Brain microvascular endothelial cell (primary cell): ENCODE data around the gene TLE3.

Source experiments
- DNase-seq: peaks from one replicate; pipeline ENCODE4 v3.0.0-alpha.2; 2020
- H3K27ac ChIP-seq: fragments of 250-450 bp; sonication (Bioruptor Pico); 2 replicates; pipeline ENCODE4 v1.5.1; 2020; ENCODE audit warnings: mild to moderate bottlenecking, moderate library complexity
- H3K27me3 ChIP-seq: fragments of 250-450 bp; sonication (Bioruptor Pico); replicated peaks from 2 replicates; pipeline ENCODE4 v1.5.1; 2020; ENCODE audit warnings: mild to moderate bottlenecking
- H3K36me3 ChIP-seq: fragments of 250-450 bp; sonication (Bioruptor Pico); replicated peaks from 2 replicates; pipeline ENCODE4 v1.5.1; 2020; ENCODE audit warnings: mild to moderate bottlenecking
- H3K4me3 ChIP-seq: 2 replicates; pipeline ENCODE4 v1.5.1; 2011; ENCODE audit warnings: low read depth, mild to moderate bottlenecking, control low read depth, low read length, moderate library complexity
- in situ Hi-C: cut with HindIII; loops from 2 replicates; pipeline ENCODE4 v1.10.0; 2017; ENCODE audit warnings: low sequenced_read_pairs, low pct_ligation_motif_present
- TF ChIP-seq, protein P1 (sequence below): IDR thresholded peaks from 2 replicates; pipeline ENCODE4 v1.5.1; 2011; ENCODE audit warnings: low read depth, mild to moderate bottlenecking, moderate library complexity, low read length, control low read depth, inconsistent platforms; ENCODE audit errors: missing control alignments

TLE3 gene

DNA sequence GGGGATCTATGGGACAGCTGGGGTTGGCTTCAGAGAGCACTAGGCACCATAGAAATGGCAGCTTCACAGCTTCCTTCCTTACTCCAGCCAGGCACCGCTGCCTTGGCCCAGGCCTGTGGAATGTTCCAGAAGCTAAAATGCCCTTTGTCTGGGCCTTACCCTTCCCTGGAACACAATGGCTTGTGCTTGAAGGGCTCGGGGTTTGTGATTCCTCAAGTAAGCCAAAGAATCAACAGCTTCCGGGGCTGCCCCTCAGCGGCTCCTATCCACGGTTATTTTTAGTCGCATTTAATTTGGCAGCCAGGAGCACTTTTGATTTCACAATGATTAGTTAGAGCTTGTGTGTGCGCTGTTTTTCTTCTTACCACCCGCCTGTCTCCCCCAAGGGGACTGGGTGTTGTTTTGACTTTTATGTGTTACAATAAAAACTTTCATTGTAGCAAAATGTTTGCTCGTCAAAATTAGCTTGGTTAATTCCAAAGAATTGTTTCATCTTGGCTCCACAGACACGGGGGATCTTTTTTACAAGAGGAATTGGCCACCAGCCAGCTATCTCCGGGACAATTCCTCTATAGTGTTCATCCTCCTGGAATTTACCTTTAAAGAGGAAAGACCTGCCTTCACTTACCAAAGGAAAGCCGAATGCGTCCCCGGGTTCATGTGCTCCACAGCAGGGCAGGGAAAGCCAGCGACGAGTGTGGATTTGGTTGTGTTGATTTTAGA lies 73.8 kb downstream of the TLE3 start:
- peak; percentile 49 for DNase-seq
- in situ Hi-C loops: no loop called here
- Histone ChIP-seq H3K27me3 (peaks cover 3% of the 10 kb centered on the region), H3K36me3 (no peaks in the 10 kb centered on the region), H3K27ac (no peak overlapping the region), H3K4me3 (no peak overlapping the region)
- TF ChIP-seq, protein P1, sequence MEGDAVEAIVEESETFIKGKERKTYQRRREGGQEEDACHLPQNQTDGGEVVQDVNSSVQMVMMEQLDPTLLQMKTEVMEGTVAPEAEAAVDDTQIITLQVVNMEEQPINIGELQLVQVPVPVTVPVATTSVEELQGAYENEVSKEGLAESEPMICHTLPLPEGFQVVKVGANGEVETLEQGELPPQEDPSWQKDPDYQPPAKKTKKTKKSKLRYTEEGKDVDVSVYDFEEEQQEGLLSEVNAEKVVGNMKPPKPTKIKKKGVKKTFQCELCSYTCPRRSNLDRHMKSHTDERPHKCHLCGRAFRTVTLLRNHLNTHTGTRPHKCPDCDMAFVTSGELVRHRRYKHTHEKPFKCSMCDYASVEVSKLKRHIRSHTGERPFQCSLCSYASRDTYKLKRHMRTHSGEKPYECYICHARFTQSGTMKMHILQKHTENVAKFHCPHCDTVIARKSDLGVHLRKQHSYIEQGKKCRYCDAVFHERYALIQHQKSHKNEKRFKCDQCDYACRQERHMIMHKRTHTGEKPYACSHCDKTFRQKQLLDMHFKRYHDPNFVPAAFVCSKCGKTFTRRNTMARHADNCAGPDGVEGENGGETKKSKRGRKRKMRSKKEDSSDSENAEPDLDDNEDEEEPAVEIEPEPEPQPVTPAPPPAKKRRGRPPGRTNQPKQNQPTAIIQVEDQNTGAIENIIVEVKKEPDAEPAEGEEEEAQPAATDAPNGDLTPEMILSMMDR: no peak

DNA sequence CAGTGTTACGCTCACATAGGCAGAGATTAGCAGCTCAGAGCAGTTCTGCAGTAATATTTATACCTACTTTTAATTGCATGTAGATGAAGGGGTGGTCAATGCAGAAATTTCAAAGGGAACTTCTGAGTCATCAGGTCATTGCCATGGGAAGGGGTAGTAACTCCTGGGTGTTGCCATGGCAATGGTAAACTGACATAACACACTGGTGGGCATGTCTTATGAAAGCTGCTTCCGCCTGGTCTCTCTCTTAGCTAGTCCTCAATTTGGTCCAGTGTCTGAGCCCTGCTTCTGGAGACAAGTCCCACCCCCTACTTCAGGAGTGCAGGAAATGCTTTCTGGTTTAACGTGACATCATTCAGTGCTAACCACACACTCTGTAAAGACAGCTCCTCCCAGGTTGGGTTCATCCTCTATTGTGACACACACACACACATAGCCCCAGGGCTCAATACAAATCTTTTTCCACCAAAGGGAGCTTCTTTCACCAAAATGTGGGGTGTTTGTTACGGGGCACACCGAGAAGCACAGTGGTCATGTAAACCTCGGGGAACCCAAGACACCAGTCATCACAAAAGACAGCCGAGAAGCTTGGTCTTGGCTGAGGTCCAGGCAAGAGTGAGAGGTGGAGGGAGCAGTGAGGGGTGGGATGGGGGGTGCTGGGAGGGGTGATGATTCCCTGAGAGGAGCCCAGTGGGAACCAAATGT lies 74.5 kb downstream of the TLE3 start:
- peak; percentile 76 for DNase-seq
- no peak overlapping the region for H3K27ac ChIP-seq
- in situ Hi-C loops: no loop called here
- no peaks in the 10 kb centered on the region for H3K27me3 ChIP-seq
- TF ChIP-seq, protein P1: no peak
- H3K4me3 ChIP-seq: no peak overlapping the region
- no peaks in the 10 kb centered on the region for H3K36me3 ChIP-seq

DNA sequence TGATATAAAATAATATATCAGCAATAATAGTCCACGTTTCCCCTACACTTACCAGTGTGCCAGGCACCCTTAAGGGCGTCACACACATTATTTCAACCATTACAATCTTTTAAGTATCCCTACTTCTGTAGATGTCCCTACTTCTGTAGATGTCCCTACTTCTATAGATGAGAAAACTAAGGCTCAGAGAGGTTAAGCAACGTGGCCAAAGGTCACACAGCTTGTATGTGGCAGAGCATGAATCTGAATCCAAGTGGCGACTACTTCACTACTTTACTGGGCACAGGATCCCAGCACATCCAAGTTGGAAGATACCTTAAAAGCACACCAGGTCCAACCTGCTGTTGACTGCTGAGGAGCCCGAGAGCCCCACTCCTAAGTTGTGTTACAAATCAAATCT lies 77.5 kb downstream of the TLE3 start:
- Histone ChIP-seq H3K36me3 (no peaks in the 10 kb centered on the region), H3K27me3 (peaks cover 5% of the 10 kb centered on the region), H3K4me3 (no peak overlapping the region), H3K27ac (no peak overlapping the region)
- TF ChIP-seq, protein P1: no peak
- in situ Hi-C loops: no loop called here
- DNase-seq: no peak

DNA sequence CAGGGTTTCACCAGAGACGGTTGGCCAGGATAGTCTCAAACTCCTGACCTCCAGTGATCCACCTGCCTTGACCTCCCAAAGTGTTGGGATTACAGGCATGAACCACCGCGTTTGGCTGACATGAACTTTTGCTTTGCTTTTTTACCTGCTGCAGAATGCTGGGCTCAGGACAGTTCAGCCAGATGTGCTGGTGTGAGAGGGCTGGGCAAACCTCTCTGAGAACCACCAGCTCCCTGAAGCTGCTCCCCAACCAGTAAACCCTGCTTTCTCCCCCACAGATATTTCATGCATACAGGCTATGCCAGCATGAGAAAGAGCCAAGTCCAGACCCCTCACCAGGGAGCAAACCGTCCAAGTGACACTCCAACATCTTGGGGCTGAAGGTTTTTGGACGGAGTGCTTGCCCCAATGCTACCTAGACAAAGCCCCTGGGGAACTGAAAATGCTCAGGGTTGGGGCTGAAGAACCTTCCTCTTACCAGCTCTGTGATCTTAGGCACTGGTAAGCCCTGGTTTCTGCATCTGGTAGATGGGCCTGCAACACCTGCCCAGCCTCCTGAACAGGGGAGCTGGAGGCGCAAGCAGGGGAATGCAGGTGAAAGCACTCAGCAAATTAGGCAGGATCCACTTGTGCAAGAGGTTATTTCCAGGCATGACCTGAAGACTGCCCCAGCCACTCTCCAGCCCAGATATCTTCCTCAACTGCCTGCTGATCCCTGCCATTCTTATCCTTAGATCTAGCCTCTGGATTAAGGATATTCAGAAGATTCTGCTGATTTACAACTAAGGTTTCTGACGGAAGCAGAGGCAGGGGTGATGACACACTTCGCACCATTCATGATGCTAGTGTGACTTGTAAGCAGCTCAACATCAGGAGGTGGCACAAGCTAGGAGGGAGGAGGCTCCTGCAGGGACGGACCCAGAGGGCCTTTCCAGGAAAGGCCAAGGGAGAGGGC lies 78.8 kb downstream of the TLE3 start:
- in situ Hi-C loops: no loop called here
- no peak overlapping the region for H3K4me3 ChIP-seq
- DNase-seq: no peak
- TF ChIP-seq, protein P1: no peak
- peaks cover 7% of the 10 kb centered on the region for H3K27me3 ChIP-seq
- H3K36me3 ChIP-seq: no peaks in the 10 kb centered on the region
- no peak overlapping the region for H3K27ac ChIP-seq

DNA sequence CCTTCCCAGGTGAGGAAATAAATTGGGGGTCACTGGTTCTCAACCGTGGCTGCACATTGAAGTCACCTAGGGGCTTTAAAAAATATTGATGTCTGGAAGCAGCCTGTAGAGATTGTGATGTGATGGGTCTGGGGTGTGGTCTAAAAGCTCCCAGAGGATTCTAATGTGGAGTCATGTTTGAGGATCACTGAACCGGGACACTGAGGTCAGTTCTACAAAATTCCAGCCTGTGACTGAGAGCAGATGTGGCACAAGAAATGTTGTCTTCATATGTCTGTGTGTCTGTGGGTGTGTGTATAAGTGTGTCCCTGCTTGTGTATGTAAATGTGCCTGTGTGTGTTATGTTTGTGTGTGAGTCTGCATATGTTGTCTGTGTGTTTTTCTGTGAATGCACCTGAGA lies 79.9 kb downstream of the TLE3 start:
- no peak overlapping the region for H3K4me3 ChIP-seq
- no peak for DNase-seq
- H3K36me3 ChIP-seq: no peaks in the 10 kb centered on the region
- H3K27me3 ChIP-seq: peaks cover 7% of the 10 kb centered on the region
- in situ Hi-C loops: no loop called here
- TF ChIP-seq, protein P1: no peak
- H3K27ac ChIP-seq: no peak overlapping the region
